DMS114 treated with DMSO at 0.1 percent for 48 hours (cell line): ENCODE data around the gene TRPT1.

ENCODE experiments used
- DNase-seq: peaks from one replicate; lab custom pipeline; 2025; ENCODE audit not compliant: unreplicated experiment; lab: John Stamatoyannopoulos, UW

Gene TRPT1, protein sequence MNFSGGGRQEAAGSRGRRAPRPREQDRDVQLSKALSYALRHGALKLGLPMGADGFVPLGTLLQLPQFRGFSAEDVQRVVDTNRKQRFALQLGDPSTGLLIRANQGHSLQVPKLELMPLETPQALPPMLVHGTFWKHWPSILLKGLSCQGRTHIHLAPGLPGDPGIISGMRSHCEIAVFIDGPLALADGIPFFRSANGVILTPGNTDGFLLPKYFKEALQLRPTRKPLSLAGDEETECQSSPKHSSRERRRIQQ

DNA sequence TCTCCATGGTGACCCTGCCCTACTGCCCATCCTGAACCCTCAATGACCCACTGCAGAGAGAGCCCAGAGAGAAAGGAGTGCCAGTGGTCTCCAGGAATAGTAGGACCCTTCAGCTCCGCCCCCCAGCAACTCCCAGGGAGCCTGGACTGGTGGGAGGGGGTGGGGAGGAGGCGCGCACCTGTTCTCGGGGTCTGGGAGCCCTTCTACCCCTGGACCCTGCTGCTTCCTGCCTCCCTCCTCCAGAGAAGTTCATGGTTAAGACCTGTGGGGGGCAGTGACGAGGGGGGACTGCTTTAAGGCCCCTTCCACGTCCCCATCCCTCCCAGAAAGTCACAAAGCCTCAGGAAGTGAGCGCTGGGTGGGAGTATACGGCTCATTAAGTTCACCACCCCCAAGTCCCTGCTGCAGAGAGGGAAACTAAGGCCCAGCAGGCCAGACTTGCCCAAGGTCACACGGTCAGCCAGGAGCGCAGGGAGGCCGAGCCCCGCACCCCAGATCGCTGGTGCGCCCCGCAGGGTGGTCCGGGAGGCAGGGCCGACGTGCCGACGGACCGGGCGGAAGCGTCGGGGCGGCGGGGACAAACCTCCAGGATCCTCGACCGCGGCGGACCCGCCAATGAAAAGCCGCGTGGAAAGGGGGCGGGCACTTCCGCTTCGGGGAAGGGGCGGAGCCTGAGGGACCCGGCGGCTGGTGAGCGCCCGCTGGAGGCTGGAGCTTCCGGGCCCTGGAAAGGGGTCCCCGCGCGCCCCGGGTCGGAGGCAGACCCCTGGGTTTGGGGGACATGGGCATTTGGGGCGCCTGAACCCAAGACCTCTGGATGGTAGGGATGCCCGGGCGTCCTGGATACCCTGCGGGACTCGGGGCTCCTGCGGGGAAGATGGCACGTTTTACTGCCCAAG, at the start of gene TRPT1, which contains the start of gene NUDT22:
TSS of gene TRPT1 (minus strand) at position 579 of the 899 bp plus-strand sequence. CDS start at position 253, 326 bp downstream.
TSS of gene NUDT22 (plus strand) at position 667 of the 899 bp plus-strand sequence. CDS start 379 bp downstream, outside the sequence.
- DNase-seq, result peak; percentile 63

DNA sequence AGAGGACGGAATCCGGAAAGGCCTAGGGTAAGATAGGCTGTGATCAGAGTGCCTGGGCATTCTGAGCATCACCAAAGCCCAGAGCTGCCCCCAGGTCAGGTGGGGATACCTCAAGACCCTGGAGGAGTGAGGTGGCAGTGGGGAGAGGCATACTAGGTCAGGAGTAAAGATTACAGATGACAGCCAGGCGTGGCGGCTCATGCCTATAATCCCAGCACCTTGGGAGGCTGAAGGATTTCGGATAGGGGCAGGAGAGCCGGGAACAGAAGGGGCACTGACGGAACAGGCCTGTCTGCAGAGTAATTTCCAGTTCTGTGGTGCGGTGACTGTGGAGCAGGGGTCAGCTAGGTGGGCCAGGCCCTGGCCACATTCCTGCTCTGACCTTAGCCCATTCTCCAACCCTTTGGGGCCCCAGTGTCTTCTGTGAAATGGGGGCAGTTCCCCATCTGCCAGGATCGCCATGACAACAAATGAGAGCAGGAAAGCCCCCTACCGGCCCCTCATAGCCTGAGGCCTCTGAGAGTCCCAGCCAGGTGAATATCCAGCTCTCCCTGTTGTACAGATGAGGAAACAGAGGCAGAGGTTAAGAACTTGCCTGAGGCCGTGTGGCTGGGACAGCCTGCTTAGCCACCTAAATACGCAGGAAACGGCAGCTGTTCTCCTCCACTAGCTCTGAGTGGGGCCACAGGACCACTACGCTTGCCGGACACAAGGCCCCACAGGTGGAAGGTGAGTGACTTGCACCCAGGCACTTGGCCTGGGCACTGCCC, 49.2 kb upstream of the TRPT1 start:
- no peak for DNase-seq

DNA sequence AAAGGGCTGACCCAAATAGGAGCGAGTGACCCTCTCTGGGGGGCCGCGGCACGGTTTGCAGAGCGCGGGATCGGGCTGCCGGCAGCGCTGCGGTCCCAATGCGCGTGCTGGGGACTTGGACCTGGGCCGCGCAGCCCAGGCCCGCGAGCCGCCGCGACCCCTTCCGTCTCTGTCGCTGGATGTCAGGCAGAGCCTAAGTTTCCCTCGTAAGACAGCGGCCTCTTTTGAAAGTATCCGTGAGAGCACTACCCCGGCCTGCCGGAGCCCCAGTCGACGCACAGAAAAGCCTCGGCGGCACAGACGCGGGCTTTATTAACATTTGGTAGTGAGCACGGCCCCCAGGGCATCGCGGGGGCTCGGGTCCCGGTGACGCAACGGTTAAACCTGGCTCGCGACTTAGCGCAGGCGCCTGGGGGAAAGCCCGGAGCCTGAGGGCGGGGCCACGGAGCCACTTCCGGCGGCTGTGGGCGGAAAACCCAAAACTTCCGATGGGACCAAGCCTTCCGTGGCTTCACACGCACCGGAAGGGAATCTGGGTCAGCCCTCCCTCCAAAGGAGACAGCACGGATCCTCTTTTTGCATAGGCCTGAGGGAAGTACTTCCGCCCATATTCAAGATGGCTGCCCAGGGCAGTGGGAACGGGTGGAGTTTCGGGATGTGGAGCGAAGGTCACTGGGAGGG, 43.7 kb upstream of the TRPT1 start:
- DNase-seq, result peak; percentile 99

DNA sequence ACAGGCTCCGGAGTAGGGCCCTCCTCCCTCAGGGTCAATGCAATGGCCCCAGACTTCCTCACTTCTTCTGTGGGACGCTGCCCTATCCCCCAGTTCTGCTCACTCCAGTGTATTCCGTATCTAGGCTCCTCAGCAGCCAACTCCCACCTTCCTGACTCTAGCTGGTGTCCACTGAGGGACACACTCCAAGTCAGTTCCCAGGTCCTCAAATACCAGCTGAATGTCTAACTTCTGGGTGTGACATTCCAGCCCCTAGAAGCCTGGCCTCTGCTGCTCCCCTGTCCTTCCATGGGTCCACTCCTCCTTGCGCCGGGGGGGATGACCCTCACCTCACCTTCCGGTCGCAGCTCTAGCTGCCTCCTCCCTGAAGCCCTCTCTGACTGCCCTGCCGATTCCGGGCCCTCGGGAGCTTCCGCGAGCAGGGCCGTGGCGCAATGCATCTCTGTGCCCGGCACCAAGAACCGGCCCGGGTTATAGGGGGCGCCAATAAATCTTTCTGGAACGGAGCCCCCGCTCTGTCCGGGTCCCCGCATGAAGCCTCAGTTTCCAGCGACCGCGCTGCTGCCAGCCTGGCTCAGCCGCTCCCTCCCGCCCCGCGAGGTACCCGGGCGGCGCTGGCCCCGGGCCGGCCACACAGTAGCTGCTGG, 43.0 kb upstream of the TRPT1 start:
- DNase-seq, result peak; percentile 32

DNA sequence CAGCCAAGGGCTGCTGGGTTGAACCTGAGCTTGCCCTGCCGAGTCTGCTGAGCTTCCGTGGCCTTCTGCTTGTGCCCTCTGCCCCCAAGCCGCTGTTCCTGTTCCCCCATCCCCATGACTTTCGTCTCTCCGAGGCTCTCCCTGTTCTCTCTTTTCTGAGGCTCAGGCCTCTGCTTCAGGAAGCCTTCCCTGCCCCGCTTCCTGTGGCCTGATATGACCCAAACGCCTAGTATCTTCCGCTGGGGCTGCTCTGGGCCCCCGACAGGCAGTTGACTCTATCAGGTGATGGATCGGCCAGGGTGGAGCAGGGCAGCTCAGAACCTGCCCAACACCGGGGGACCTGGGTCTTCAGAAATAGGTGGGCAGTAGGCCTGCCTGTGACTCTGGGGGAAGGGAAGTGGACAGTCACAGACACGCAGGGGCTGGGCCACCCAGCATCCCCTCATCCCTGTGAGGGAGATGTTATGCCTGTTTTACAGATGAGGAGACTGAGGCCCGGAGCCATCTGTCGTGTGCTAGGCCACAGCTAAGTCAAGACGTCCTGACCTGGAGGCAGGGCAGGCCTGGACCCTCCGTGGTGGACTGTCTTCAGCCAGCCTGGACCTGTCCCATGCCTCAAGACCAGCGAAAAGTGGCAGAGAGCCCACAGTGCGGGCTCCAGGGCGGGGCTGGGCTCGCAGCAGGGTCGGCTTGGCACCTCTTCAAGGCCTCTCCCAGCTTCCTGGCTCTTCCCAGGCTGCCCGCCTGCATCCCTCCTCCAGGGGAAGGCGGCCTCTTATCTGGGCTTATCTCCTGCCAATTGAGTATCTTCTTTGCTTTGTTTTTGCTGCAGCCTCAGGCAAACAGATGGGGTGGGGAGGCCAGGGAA, 42.3 kb upstream of the TRPT1 start:
- no peak for DNase-seq

DNA sequence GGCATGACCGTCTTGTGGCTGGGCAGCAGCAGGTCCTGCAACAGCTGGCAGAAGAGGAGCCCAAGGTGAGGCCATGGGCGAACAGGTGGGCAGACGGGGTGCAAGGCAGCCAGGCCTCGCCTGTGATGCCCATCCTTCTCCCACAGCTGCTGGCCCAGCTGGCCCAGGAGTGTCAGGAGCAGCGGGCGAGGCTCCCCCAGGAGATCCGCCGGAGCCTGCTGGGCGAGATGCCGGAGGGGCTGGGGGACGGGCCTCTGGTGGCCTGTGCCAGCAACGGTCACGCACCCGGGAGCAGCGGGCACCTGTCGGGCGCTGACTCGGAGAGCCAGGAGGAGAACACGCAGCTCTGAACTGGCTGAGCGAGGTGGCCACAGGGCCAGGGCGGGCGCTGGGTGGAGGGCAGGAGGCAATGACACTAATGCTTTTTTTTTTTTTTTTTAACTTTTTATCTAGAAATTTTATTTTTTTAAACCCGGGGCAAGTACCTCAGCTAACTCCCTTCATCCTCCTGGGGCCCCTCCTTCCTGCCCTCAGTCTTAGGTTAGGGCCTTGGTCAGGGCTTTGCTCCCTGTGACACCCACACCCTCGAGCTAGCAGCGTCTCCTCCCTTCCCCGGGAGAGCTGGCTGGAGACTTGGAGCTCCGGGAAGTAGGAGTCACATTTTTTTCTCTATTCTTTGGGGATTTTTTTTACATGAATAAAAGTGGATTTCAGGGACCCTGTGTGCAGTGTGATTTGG, 41.4 kb upstream of the TRPT1 start:
- no peak for DNase-seq

DNA sequence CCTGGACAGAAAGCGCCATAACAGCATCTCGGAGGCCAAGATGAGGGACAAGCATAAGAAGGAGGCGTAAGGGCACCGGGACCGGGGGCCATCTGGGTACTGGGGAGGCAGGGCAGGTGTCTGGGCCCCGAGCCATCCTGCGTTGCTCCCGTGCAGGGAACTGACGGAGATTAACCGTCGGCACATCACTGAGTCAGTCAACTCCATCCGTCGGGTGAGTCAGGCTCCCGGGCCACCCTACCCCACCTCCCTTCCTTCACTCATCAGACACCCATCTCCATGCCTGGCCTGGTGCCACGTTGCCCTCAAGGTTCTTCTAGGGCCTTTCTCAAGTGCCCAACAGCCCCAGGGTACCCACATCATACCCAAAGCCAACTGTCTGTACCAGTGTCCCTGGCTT, 40.4 kb upstream of the TRPT1 start:
- no peak for DNase-seq

DNA sequence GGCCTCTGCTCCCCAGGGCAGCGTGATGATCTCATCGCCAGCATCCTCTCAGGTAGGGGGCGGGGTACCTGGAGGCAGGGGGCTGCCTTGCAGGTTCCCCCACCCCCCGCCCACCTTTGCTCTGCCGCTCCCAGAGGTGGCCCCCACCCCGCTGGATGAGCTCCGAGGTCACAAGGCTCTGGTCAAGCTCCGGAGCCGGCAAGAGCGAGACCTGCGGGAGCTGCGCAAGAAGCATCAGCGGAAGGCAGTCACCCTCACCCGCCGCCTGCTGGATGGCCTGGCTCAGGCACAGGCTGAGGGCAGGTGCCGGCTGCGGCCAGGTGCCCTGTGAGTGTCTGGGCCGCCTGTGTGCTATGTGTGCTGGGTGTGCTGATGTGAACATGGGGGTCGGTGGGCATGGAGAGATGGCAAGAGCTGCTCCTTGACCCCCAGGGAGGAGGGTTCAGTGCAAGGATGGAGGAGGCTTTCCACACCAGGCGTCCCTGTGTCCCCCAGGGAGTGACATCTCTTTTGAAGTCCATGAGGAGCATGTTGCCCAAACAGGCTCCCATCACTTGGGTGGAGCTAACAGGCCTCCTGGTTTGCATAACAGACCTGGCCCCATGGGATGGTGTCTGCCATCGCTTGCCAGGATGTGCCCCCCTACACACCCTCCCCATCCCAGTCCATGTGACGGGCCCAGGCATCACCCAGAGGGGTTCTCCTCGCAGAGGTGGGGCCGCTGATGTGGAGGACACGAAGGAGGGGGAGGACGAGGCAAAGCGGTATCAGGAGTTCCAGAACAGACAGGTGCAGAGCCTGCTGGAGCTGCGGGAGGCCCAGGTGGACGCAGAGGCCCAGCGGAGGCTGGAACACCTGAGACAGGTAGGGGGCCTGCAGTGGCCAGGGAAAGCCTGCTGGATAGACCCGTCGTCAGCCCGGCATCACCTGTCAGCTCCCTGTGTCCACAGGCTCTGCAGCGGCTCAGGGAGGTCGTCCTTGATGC, 39.5 kb upstream of the TRPT1 start:
- DNase-seq, result no peak

DNA sequence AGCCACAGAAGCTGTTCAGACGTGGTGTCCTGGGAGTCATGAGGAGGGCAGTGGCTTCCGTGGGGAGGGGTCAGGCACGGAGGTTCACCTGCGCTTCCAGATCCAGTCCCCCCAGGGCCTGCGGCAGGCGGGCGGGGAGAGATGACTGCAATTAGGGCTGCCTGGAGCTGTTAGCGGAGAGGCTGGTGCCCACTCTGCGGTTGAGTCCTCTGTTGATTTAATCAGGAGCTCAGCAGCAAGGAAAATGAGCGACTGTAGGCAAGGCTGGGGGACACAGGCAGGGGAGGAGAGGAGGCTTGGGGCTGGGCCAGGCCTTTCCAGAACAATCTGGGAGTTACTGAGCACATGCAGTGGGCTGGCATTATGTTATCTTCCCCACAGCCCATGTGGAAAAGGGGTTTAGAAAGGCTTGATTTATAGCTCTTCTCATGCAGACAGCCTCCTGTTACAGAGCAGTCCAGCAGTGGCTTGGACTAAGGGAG, 38.4 kb upstream of the TRPT1 start:
- DNase-seq, result no peak

DNA sequence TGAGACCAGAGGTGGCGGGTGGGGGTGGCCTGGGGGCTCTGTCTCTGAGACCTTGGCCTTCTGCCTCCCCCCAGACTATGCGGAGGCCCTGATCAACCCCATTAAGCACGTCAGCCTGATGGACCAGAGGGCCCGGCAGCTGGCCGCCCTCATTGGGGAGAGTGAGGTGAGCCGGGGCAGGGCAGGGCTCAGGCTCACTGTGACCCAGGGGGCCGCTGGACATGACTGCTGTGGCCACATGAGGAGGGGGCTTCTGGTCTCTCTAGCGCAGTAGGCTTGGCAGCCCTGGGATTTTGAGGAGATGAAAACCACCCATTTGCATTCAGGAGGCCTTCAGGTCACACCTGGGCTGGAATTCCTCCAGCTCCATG, 37.9 kb upstream of the TRPT1 start:
- DNase-seq, result no peak

DNA sequence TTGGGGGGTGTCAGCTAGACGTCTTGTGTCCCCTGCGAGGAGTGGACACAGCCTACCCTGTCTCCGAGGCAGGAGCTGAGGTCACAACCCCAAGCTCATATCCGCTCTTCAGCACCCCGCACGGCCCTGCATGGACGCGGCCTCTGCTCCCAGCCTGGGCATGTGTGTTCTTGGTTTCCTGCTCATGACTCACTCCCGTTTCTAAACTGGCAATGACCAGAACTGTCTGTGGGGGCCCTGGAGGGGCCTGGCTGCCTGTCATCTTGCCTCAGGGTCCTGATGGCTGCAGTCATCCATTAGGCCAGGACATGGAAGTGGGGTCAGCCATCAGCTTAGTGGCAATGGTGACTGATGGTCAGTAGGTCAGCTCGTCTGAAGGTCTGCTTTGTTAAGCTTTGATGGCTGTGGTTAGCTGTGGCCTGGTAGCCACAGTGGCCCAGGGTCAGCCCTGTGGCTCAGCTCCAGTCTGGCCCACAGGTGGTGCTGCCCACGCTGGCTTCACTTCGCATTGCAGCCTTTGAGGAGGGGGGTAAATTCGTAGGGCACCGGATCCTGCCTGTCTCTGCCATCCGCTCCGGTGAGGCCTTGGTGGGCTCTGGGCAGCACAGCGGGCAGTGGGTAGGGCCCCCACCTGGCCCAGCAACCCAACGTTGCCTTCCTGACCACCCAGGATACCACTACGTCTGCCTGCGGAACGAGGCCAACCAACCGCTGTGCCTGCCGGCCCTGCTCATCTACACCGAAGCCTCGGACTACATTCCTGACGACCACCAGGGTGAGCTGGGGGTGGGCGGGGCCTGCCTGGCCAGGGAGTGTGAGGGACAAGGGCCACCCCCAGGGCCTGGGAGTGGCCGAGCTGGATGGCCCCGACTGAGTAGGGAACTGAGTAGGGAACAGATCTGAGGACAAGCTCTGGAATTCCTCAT, 37.3 kb upstream of the TRPT1 start:
- DNase-seq, result no peak

DNA sequence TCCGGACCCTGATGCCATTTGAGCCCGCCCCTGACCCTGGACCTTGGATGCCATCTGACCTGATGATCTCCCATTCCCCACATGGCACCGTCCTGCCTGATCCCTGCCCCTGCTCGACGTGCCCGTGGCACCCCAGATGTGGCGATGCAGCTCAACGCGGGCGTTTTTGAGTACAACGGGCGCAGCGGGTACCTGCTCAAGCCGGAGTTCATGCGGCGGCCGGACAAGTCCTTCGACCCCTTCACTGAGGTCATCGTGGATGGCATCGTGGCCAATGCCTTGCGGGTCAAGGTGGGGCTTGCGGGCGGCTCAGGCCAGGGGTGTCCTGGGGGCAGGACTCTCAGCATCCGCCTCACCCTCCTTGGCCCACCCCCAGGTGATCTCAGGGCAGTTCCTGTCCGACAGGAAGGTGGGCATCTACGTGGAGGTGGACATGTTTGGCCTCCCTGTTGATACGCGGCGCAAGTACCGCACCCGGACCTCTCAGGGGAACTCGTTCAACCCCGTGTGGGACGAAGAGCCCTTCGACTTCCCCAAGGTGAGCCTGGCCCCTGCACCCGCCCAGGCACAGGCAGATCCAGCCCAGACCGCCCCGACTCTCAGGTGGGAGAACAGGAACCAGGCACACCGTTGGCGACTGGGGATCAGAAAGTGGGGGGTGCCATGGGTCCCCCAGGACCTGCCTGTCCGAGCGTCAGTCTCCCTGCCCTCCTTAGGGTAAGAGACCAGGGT, 36.5 kb upstream of the TRPT1 start:
- no peak for DNase-seq

DNA sequence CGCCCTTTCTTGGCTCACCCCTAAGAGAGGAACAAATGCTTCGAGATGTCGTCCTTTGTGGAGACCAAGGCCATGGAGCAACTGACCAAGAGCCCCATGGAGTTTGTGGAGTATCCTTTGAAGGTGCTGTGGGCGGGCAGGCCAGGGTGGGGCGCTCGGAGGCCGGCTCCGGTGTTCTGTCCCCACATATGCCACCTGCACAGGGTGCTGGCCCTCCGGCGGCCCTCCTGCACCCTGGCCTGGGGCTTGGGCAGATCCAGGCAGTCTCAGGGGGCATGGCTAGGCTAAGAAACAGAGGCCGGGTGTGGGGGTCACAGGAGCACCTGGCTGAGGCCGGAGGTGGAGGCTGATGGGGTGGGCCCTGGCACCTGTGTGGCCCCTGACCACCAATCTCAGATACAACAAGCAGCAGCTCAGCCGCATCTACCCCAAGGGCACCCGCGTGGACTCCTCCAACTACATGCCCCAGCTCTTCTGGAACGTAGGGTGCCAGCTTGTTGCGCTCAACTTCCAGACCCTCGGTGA, 35.6 kb upstream of the TRPT1 start:
- DNase-seq, result no peak

DNA sequence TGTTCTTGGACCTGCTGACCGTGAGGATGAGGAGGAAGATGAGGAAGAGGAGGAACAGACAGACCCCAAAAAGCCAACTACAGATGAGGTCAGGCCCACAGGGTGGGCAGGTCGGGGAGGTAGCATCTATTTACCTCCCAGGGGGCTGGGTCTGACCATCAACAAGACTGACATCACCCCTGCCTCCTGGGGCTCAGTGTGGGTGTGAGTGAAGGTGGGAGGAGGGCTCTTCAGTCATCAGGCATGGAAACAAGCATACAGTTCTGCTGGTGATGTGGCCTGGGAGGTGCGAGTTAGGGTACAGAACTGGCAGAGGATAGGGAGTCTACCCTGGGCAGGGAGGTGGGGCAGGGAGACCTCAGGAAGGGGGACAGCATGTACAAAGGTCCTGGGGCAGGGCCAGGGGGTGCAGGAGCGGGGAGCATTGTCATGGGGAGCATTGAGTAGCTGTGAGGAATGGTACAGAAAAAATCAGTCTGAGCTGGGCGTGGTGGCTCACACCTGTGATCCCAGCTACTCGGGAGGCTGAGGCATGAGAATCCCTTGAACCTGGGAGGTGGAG, 34.2 kb upstream of the TRPT1 start:
- no peak for DNase-seq

DNA sequence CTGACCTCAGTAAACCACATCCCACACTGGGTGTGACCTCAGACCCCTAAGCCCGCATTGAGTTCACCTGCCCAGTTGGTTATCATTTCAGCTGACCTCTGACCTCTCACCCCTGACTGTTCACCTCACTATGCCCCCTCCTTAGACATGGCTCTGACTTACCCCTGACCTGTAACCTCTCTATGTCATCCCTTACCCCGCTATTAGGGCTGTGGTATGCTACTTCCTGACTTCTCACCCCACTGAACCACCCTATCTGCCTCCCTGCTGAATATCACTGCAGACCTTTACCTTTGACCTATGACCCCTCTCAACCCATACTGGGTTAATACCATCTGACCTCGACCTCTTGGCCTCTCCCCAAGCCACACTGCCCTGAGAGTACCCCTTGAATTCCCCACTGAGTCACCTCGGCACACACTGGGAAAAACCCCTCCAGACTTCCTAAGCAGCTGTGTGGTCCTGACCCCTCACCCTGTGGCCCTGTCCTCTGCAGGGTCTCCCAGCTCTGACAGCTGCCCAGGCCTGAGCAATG, 33.6 kb upstream of the TRPT1 start:
- DNase-seq, result no peak
